Gastroesophageal sphincter (tissue), 4 donors: Measurements from ENCODE around the gene ASIC1. TPM values are rescaled to one million over a fixed set of nuclear protein-coding genes. Genes with fewer than 3 reads are reported as not detected.

Experiments
- ATAC-seq: fragments of 150-250 bp; one replicate; pipeline ENCODE4 v1.9.1; 2016; ENCODE audit warnings: mild to moderate bottlenecking, moderate library complexity
- H3K27ac ChIP-seq, 4 donors: fragments of 200-600 bp; sonication (generic) in 3 of 4; 1 replicate in 3 of 4; 2 replicates in 1 of 4; pipeline ENCODE4 v1.5.1; 2016 to 2019
- H3K27me3 ChIP-seq: fragments of 200-600 bp; sonication (generic); one replicate; pipeline ENCODE4 v1.5.1; 2019
- H3K36me3 ChIP-seq, 2 donors: fragments of 200-600 bp; sonication (generic); one replicate each; pipeline ENCODE4 v1.5.1; 2019; ENCODE audit warnings: control low read depth in 1 of 2
- H3K4me1 ChIP-seq, 3 donors: fragments of 200-600 bp; sonication (generic); 1 replicate in 2 of 3; 2 replicates in 1 of 3; pipeline ENCODE4 v1.5.1; 2016 to 2019; ENCODE audit warnings: control low read depth in 2 of 3
- H3K4me3 ChIP-seq, 2 donors: fragments of 200-600 bp; sonication (generic); one replicate each; pipeline ENCODE4 v1.5.1; 2019; ENCODE audit warnings: mild to moderate bottlenecking in 1 of 2, moderate library complexity in 1 of 2
- H3K9me3 ChIP-seq, 3 donors: fragments of 200-600 bp; sonication (generic); one replicate each; pipeline ENCODE4 v1.5.1; 2017 to 2019; ENCODE audit warnings: control low read depth in 2 of 3
- EP300 ChIP-seq: sonication (generic); formaldehyde crosslinking; IDR thresholded peaks from one replicate; pipeline ENCODE4 v1.6.1; 2017; ENCODE audit warnings: antibody characterized with exemption, mild to moderate bottlenecking
- POLR2A ChIP-seq, 2 donors: fragments of 450-650 bp; IDR thresholded peaks; one replicate each; pipeline ENCODE4 v1.6.1; 2017; ENCODE audit warnings: antibody characterized with exemption in 2 of 2, mild to moderate bottlenecking in 2 of 2, moderate library complexity in 1 of 2
- POLR2AphosphoS5 ChIP-seq: sonication (generic); formaldehyde crosslinking; IDR thresholded peaks from one replicate; pipeline ENCODE4 v1.6.1; 2017; ENCODE audit warnings: antibody characterized with exemption
- WGBS, 2 donors: methylation state at CpG; one replicate each; pipeline ENCODE4 v1.1.5; 2018; ENCODE audit warnings: low coverage in 1 of 2; 5-methylcytosine and 5-hydroxymethylcytosine counted together
- total RNA-seq, 4 donors: library from RNA; depleted of rRNA; stranded (reverse); fragments of >200 nt; gene quantifications; one replicate each; pipeline ENCODE4 v1.1.0, GENCODE V29; 2016
- TF ChIP-seq, protein P1 (sequence below), 4 experiments: fragments of 200-600 bp in 2 of 4; fragments of 450-650 bp in 2 of 4; sonication (generic) in 1 of 4; IDR thresholded peaks; one replicate each; pipeline ENCODE4 v1.5.1; 2017 to 2019; ENCODE audit warnings: antibody characterized with exemption in 4 of 4, mild to moderate bottlenecking in 2 of 4, moderate library complexity in 2 of 4

ASIC1 gene
- total RNA-seq, 4 donors from 2014 or later, result 0.82 to 4.9 (median 3.1) TPM

DNA sequence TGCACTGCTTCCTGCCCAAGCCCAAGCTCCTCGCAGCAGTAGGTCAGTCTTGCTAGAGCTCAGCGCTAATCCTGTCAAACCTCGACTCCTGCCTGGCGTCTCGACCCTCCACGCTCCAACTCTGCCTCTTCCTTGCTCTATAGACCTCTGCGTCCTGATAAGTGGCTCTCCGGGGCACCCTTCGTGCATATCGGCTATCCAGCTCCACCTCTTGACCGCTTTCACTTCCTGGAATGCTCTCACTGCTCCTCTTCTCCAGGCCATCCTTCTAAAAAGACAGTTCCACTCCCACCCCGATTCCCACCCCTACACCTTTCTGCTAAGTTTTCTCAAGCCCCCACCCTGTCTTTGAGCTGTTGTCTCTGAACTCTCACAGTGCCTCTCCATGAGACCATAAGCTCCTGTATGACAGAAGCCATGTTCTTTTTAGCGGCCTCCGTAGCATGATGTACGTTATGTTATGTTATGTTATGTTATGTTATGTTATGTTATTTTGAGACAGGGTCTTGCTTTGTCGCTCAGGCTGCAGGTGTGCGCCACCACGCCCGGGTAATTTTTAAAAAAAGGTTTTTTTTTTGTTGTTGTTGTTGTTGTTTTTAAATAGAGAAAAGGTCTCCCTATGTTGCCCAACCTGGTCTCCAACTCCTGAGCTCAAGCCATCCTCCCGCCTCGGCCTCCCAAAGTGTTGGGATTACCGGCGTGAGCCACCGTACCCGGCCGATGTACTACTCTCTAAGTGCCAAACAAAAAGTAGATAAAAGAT is 55.2 kb downstream of the ASIC1 start:
- WGBS, 2 donors, result 9 to 21% methylated on average over 24 to 26 of the region's 26 CpGs
- Histone ChIP-seq H3K4me1 (peaks cover 0 to 75% (median 26%) of the 10 kb centered on the region in 3 donors), H3K9me3 (no peaks in the 10 kb centered on the region), H3K36me3 (peaks cover 0 to 23% of the 10 kb centered on the region in 2 donors), H3K27me3 (no peaks in the 10 kb centered on the region), H3K4me3 (peak overlapping the region; percentile 73 to 75), H3K27ac (peak overlapping the region; percentile 93 to 100 (median 97))
- TF ChIP-seq POLR2A (IDR thresholded peaks at IDR 0.05) (no peak), EP300 (no peak), POLR2AphosphoS5 (no peak)
- TF ChIP-seq, protein P1, sequence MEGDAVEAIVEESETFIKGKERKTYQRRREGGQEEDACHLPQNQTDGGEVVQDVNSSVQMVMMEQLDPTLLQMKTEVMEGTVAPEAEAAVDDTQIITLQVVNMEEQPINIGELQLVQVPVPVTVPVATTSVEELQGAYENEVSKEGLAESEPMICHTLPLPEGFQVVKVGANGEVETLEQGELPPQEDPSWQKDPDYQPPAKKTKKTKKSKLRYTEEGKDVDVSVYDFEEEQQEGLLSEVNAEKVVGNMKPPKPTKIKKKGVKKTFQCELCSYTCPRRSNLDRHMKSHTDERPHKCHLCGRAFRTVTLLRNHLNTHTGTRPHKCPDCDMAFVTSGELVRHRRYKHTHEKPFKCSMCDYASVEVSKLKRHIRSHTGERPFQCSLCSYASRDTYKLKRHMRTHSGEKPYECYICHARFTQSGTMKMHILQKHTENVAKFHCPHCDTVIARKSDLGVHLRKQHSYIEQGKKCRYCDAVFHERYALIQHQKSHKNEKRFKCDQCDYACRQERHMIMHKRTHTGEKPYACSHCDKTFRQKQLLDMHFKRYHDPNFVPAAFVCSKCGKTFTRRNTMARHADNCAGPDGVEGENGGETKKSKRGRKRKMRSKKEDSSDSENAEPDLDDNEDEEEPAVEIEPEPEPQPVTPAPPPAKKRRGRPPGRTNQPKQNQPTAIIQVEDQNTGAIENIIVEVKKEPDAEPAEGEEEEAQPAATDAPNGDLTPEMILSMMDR (IDR thresholded peaks at IDR 0.05), result no peak
- ATAC-seq, result no peak

GRCh38 chr12:50117057-50117622 is 59.7 kb downstream of the ASIC1 start:
- H3K4me1 ChIP-seq, result peaks cover 0 to 66% (median 11%) of the 10 kb centered on the region in 3 donors
- no peaks in the 10 kb centered on the region for H3K27me3 ChIP-seq
- peaks cover 0 to 63% of the 10 kb centered on the region in 2 donors for H3K36me3 ChIP-seq
- peak overlapping the region in 3 of 4 donors; percentile 14 to 41 (median 37) for H3K27ac ChIP-seq
- TF ChIP-seq EP300 (no peak), POLR2A (IDR thresholded peaks at IDR 0.05) (no peak), POLR2AphosphoS5 (no peak)
- TF ChIP-seq, protein P1 (IDR thresholded peaks at IDR 0.05), result no peak
- WGBS, 2 donors, result 40 to 55% methylated on average over 1 to 4 of the region's 6 CpGs
- peak; percentile 23 for ATAC-seq
- H3K9me3 ChIP-seq, result no peaks in the 10 kb centered on the region
- H3K4me3 ChIP-seq, result no peak overlapping the region

GRCh38 chr12:50119387-50119786 is 62.0 kb downstream of the ASIC1 start:
- TF ChIP-seq POLR2A (IDR thresholded peaks at IDR 0.05), result no peak
- H3K27me3 ChIP-seq, result no peaks in the 10 kb centered on the region
- peaks cover 0 to 83% of the 10 kb centered on the region in 2 donors for H3K36me3 ChIP-seq
- H3K27ac ChIP-seq, result no peak overlapping the region
- peaks cover 0 to 55% (median 0%) of the 10 kb centered on the region in 3 donors for H3K4me1 ChIP-seq
- H3K4me3 ChIP-seq, result no peak overlapping the region
- 100% methylated on average over 1 of the region's 2 CpGs; no CpG with 5 or more reads in 1 of the 2 donors for WGBS, 2 donors
- ATAC-seq, result no peak
- no peaks in the 10 kb centered on the region for H3K9me3 ChIP-seq

DNA sequence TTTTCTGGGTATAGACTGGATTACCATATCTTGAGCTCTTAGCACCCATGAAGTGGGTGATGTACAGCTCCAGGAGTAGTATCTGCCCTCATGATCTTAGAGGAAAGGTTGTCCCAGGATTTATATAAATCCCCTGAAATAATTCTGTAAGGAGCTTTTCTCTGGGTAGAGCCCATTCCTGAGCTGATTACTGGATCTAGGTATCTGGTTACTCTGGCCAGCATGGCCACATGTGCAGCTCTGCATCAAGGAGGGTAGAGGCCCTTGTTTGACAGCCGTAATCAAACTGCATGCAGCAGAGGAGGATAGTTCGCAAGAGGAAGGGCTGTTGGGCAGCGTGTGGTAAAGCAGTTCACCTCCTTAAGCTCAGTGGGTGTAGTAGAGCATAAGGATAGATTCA is 63.1 kb downstream of the ASIC1 start:
- no peak for ATAC-seq
- H3K27me3 ChIP-seq, result no peaks in the 10 kb centered on the region
- H3K36me3 ChIP-seq, result peaks cover 0 to 75% of the 10 kb centered on the region in 2 donors
- H3K4me1 ChIP-seq, result peaks cover 0 to 53% (median 0%) of the 10 kb centered on the region in 3 donors
- 80% methylated on average over 3 of the region's 3 CpGs; no CpG with 5 or more reads in 1 of the 2 donors for WGBS, 2 donors
- TF ChIP-seq, protein P1 (IDR thresholded peaks at IDR 0.05), result no peak
- TF ChIP-seq EP300 (no peak), POLR2A (IDR thresholded peaks at IDR 0.05) (no peak)
- no peaks in the 10 kb centered on the region for H3K9me3 ChIP-seq
- no peak overlapping the region for H3K27ac ChIP-seq
- no peak overlapping the region for H3K4me3 ChIP-seq

DNA sequence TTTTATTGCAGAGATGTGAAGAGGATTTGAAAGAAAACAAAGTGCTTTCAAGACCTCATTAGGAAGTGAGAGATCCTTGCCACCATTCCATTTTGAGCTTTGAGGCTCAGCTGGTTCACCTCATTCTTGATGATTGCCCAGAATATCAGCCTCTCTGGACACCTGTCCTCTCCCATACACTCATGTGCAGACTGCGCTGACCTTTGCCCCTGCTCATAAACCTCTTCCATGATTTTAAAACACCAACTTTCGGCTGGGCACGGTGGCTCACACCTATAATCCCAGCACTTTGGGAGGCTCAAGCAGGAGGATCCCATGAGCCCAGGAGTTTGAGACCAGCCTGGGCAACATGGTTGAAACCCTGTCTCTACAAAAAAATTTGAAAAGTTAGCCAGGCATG is 63.6 kb downstream of the ASIC1 start:
- TF ChIP-seq POLR2A (IDR thresholded peaks at IDR 0.05) (no peak), EP300 (no peak), POLR2AphosphoS5 (no peak)
- TF ChIP-seq, protein P1 (IDR thresholded peaks at IDR 0.05), result no peak
- ATAC-seq, result no peak
- Histone ChIP-seq H3K9me3 (no peaks in the 10 kb centered on the region), H3K4me1 (peaks cover 0 to 53% (median 0%) of the 10 kb centered on the region in 3 donors), H3K27ac (no peak overlapping the region), H3K27me3 (no peaks in the 10 kb centered on the region), H3K36me3 (peaks cover 0 to 72% of the 10 kb centered on the region in 2 donors), H3K4me3 (no peak overlapping the region)
- 100% methylated on average over 1 of the region's 3 CpGs for WGBS, 2 donors
